Ectodermal cell (in vitro differentiated cells): ENCODE results near the gene SLC18A2.

Experiments
- H3K27ac ChIP-seq: 2 replicates; pipeline ENCODE4 v1.7.0; 2013; ENCODE audit warnings: mild to moderate bottlenecking, low read depth, low read length; ENCODE audit not compliant: insufficient read depth, poor library complexity, severe bottlenecking
- H3K27me3 ChIP-seq: 2 replicates; pipeline ENCODE4 v1.7.0; 2013; ENCODE audit warnings: mild to moderate bottlenecking, low read length; ENCODE audit not compliant: insufficient read depth, control insufficient read depth, poor library complexity, severe bottlenecking
- H3K36me3 ChIP-seq: one replicate; pipeline ENCODE4 v1.7.0; 2013; ENCODE audit warnings: low read length; ENCODE audit not compliant: control insufficient read depth, insufficient read depth
- H3K4me1 ChIP-seq: one replicate; pipeline ENCODE4 v1.7.0; 2013; ENCODE audit warnings: low read length; ENCODE audit not compliant: control insufficient read depth, insufficient read depth
- H3K4me3 ChIP-seq: 2 replicates; pipeline ENCODE4 v1.7.0; 2013; ENCODE audit warnings: low read depth, low read length, control low read depth; ENCODE audit not compliant: insufficient read depth
- H3K9me3 ChIP-seq: 2 replicates; pipeline ENCODE4 v1.7.0; 2013; ENCODE audit warnings: mild to moderate bottlenecking, low read length, moderate library complexity; ENCODE audit not compliant: control insufficient read depth
- WGBS, 2 experiments: methylation state at CpG; one replicate each; pipeline ENCODE4 v1.1.7; 2013; ENCODE audit warnings: missing lambda C conversion rate in 2 of 2; 5-methylcytosine and 5-hydroxymethylcytosine counted together

The SLC18A2 gene

GRCh38 chr10:117253908-117254307 is 13.0 kb downstream of the SLC18A2 start:
- Histone ChIP-seq H3K27me3 (peaks cover 3% of the 10 kb centered on the region), H3K27ac (no peak overlapping the region), H3K4me1 (peaks cover 7% of the 10 kb centered on the region), H3K4me3 (no peak overlapping the region), H3K9me3 (no peaks in the 10 kb centered on the region), H3K36me3 (no peaks in the 10 kb centered on the region)
- 78 to 80% methylated on average over 9 of the region's 9 CpGs for WGBS, 2 experiments

GRCh38 chr10:117254338-117254737 is 13.4 kb downstream of the SLC18A2 start:
- Histone ChIP-seq H3K9me3 (no peaks in the 10 kb centered on the region), H3K36me3 (no peaks in the 10 kb centered on the region), H3K27ac (no peak overlapping the region), H3K4me3 (no peak overlapping the region), H3K27me3 (peaks cover 3% of the 10 kb centered on the region), H3K4me1 (peaks cover 7% of the 10 kb centered on the region)
- 81 to 84% methylated on average over 9 of the region's 9 CpGs for WGBS, 2 experiments

GRCh38 chr10:117254774-117255735 is 14.1 kb downstream of the SLC18A2 start:
- H3K4me1 ChIP-seq, result peaks cover 11% of the 10 kb centered on the region
- H3K9me3 ChIP-seq, result no peaks in the 10 kb centered on the region
- WGBS, 2 experiments, result 90% methylated on average over 26 of the region's 26 CpGs
- H3K4me3 ChIP-seq, result no peak overlapping the region
- no peaks in the 10 kb centered on the region for H3K36me3 ChIP-seq
- H3K27me3 ChIP-seq, result peaks cover 3% of the 10 kb centered on the region
- H3K27ac ChIP-seq, result no peak overlapping the region

- Histone ChIP-seq H3K27ac (no peak overlapping the region), H3K36me3 (no peaks in the 10 kb centered on the region), H3K9me3 (no peaks in the 10 kb centered on the region), H3K4me1 (peaks cover 11% of the 10 kb centered on the region), H3K4me3 (no peak overlapping the region), H3K27me3 (no peaks in the 10 kb centered on the region)
- WGBS, 2 experiments, result 91% methylated on average over 9 of the region's 9 CpGs
Observed at GRCh38 chr10:117255835-117256460, 15.0 kb downstream of the SLC18A2 start.

GRCh38 chr10:117256910-117257309 is 16.0 kb downstream of the SLC18A2 start:
- Histone ChIP-seq H3K27me3 (no peaks in the 10 kb centered on the region), H3K4me3 (no peak overlapping the region), H3K27ac (no peak overlapping the region), H3K36me3 (no peaks in the 10 kb centered on the region), H3K9me3 (no peaks in the 10 kb centered on the region), H3K4me1 (peaks cover 8% of the 10 kb centered on the region)
- 86 to 87% methylated on average over 10 of the region's 10 CpGs for WGBS, 2 experiments

- Histone ChIP-seq H3K27me3 (no peaks in the 10 kb centered on the region), H3K9me3 (no peaks in the 10 kb centered on the region), H3K36me3 (no peaks in the 10 kb centered on the region), H3K4me3 (no peak overlapping the region), H3K4me1 (peaks cover 8% of the 10 kb centered on the region), H3K27ac (no peak overlapping the region)
- 75 to 76% methylated on average over 3 of the region's 3 CpGs for WGBS, 2 experiments
Observed at GRCh38 chr10:117257721-117258120, 16.8 kb downstream of the SLC18A2 start.

GRCh38 chr10:117259279-117259678 is 18.4 kb downstream of the SLC18A2 start:
- H3K4me3 ChIP-seq, result no peak overlapping the region
- peaks cover 8% of the 10 kb centered on the region for H3K4me1 ChIP-seq
- WGBS, 2 experiments, result 88 to 89% methylated on average over 2 to 3 of the region's 3 CpGs
- H3K36me3 ChIP-seq, result no peaks in the 10 kb centered on the region
- no peaks in the 10 kb centered on the region for H3K9me3 ChIP-seq
- H3K27ac ChIP-seq, result no peak overlapping the region
- no peaks in the 10 kb centered on the region for H3K27me3 ChIP-seq

GRCh38 chr10:117260084-117260483 is 19.2 kb downstream of the SLC18A2 start:
- 10 to 14% methylated on average over 4 of the region's 4 CpGs for WGBS, 2 experiments
- H3K27me3 ChIP-seq, result no peaks in the 10 kb centered on the region
- H3K36me3 ChIP-seq, result no peaks in the 10 kb centered on the region
- H3K9me3 ChIP-seq, result no peaks in the 10 kb centered on the region
- H3K4me3 ChIP-seq, result no peak overlapping the region
- H3K27ac ChIP-seq, result no peak overlapping the region
- peaks cover 8% of the 10 kb centered on the region for H3K4me1 ChIP-seq

GRCh38 chr10:117261501-117261900 is 20.6 kb downstream of the SLC18A2 start:
- no peak overlapping the region for H3K27ac ChIP-seq
- peaks cover 8% of the 10 kb centered on the region for H3K4me1 ChIP-seq
- WGBS, 2 experiments, result 91 to 95% methylated on average over 3 of the region's 3 CpGs

GRCh38 chr10:117262291-117262902 is 21.5 kb downstream of the SLC18A2 start:
- Histone ChIP-seq H3K9me3 (no peaks in the 10 kb centered on the region), H3K27me3 (no peaks in the 10 kb centered on the region), H3K4me1 (peaks cover 8% of the 10 kb centered on the region), H3K27ac (no peak overlapping the region), H3K4me3 (no peak overlapping the region), H3K36me3 (no peaks in the 10 kb centered on the region)
- WGBS, 2 experiments, result 91 to 93% methylated on average over 10 of the region's 10 CpGs

More at GRCh38 chr10:117261501-117261900, 20.6 kb downstream of the SLC18A2 start:
- Histone ChIP-seq H3K27me3 (no peaks in the 10 kb centered on the region), H3K9me3 (no peaks in the 10 kb centered on the region), H3K36me3 (no peaks in the 10 kb centered on the region), H3K4me3 (no peak overlapping the region)
